Activated CD8-positive, alpha-beta memory T cell treated with anti-CD3 and anti-CD28 coated beads, Interleukin-2, amount 50 U/mL, for 1 hour (primary cell): ENCODE results near the gene ZNF560.
"Not testable (repeated sequence)": the region's sequence is repeated elsewhere in the genome, so short reads cannot be mapped to it uniquely, and the experiment has no call there.

Source experiments
- DNase-seq: peaks from one replicate; pipeline ENCODE4 v3.0.0-alpha.2; 2020; ENCODE audit errors: extremely low read depth

The ZNF560 gene

GRCh38 chr19:9498183-9498902 lies at the start of gene ZNF560:
TSS of gene ZNF560 (minus strand) at chr19:9498616. CDS start at chr19:9475313, 23,303 bp downstream.
- no peak for DNase-seq

- no peak for DNase-seq
Observed at GRCh38 chr19:9547870-9548269, 49.5 kb upstream of the ZNF560 start.

- DNase-seq = not testable (repeated sequence)
Observed at GRCh38 chr19:9541281-9541680, 42.9 kb upstream of the ZNF560 start.

GRCh38 chr19:9539921-9540320 lies 41.5 kb upstream of the ZNF560 start:
- DNase-seq = not testable (repeated sequence)

GRCh38 chr19:9539201-9539600 lies 40.8 kb upstream of the ZNF560 start:
- DNase-seq = not testable (repeated sequence)

GRCh38 chr19:9538183-9539058 lies 40.0 kb upstream of the ZNF560 start, which contains the start of gene ZNF426:
TSS of gene ZNF426 (minus strand) at chr19:9538645. CDS start at chr19:9536232, 2,413 bp downstream.
- peak; percentile 50 for DNase-seq

GRCh38 chr19:9535934-9536333 lies 37.5 kb upstream of the ZNF560 start:
- no peak for DNase-seq

- no peak for DNase-seq
Observed at GRCh38 chr19:9531933-9532332, 33.5 kb upstream of the ZNF560 start.

- DNase-seq = no peak
Observed at GRCh38 chr19:9528757-9529336, 30.4 kb upstream of the ZNF560 start.

GRCh38 chr19:9523885-9524474 lies 25.6 kb upstream of the ZNF560 start:
- no peak for DNase-seq

GRCh38 chr19:9507285-9507684 lies 8.9 kb upstream of the ZNF560 start:
- DNase-seq = no peak

GRCh38 chr19:9500796-9501195 lies 2.4 kb upstream of the ZNF560 start:
- DNase-seq = no peak

GRCh38 chr19:9494096-9494495 lies 4.3 kb downstream of the ZNF560 start:
- DNase-seq = no peak

GRCh38 chr19:9487016-9487415 lies 11.4 kb downstream of the ZNF560 start:
- no peak for DNase-seq

GRCh38 chr19:9485140-9485539 lies 13.3 kb downstream of the ZNF560 start:
- no peak for DNase-seq

- no peak for DNase-seq
Observed at GRCh38 chr19:9474975-9475374, 23.4 kb downstream of the ZNF560 start.

GRCh38 chr19:9467161-9467560 lies 31.3 kb downstream of the ZNF560 start:
- no peak for DNase-seq

- DNase-seq = no peak
Observed at GRCh38 chr19:9461938-9462337, 36.5 kb downstream of the ZNF560 start.

- no peak for DNase-seq
Observed at GRCh38 chr19:9456018-9456689, 42.3 kb downstream of the ZNF560 start.

- DNase-seq = no peak
Observed at GRCh38 chr19:9453953-9454352, 44.5 kb downstream of the ZNF560 start.

GRCh38 chr19:9445037-9445436 lies 53.4 kb downstream of the ZNF560 start:
- no peak for DNase-seq
